Skin epidermis (tissue), 12 donors: Measurements from ENCODE around the gene TULP4.

Experiments used
- H3K27ac ChIP-seq, 21 experiments: fragments of 200-600 bp; sonication (generic) in 11 of 21; one replicate each; pipeline ENCODE4 v1.5.0; 2020; ENCODE audit warnings: mild to moderate bottlenecking in 3 of 21, inconsistent platforms in 2 of 21, moderate library complexity in 2 of 21
- H3K4me3 ChIP-seq, 7 experiments: fragments of 200-600 bp; sonication (generic) in 2 of 7; one replicate each; pipeline ENCODE4 v1.5.0; 2020; ENCODE audit warnings: inconsistent platforms in 2 of 7, mild to moderate bottlenecking in 2 of 7, moderate library complexity in 1 of 7

TULP4 gene

GRCh38 chr6:158560836-158561320 is 248.6 kb downstream of the TULP4 start:
- H3K27ac ChIP-seq: peak overlapping the region in 19 of 21 experiments; percentile 86 to 99 (median 95)

More at GRCh38 chr6:158560836-158561320, 248.6 kb downstream of the TULP4 start:
- H3K4me3 ChIP-seq: peak overlapping the region; percentile 78 to 99 (median 99)
